IMR-90 (cell line): Measurements from ENCODE around the gene UTRN. TPM values are rescaled to one million over a fixed set of nuclear protein-coding genes. Genes with fewer than 3 reads are reported as not detected.
A peak's percentile ranks its signal among the peaks of the same experiment; 100 is the strongest.

Experiments
- ATAC-seq: fragments of 200-7000 bp; cut with Tn5 transposase; 2 replicates; pipeline ENCODE4 v1.9.1; 2020; ENCODE audit warnings: low read depth, mild to moderate bottlenecking, moderate library complexity
- BruUV-seq: library from RNA; stranded (reverse); fragments of 400-500 nt; replicated peaks from 2 replicates; lab custom pipeline; 2021; lab: Mats Ljungman, UMichigan
- CTCF ChIA-PET: fragments of 300-600 bp; formaldehyde crosslinking; extraction: SDS; loops from one replicate; lab custom pipeline; 2021; ENCODE audit warnings: antibody characterized with exemption; lab: Yijun Ruan, JAX
- POLR2A ChIA-PET: fragments of 300-600 bp; sonication (Branson Sonifier 250); formaldehyde crosslinking; loops from one replicate; lab custom pipeline; 2022; ENCODE audit warnings: antibody characterized with exemption; ENCODE audit not compliant: unreplicated experiment; lab: Charles Lee
- DNase-seq: peaks from one replicate; pipeline ENCODE4 v3.0.0; 2013
- H2AFZ ChIP-seq: replicated peaks from 2 replicates; pipeline ENCODE3; 2013; ENCODE audit warnings: low read length, mild to moderate bottlenecking; ENCODE audit not compliant: poor library complexity
- H2AK5ac ChIP-seq: 2 replicates; pipeline ENCODE4 v1.6.1; 2013; ENCODE audit warnings: low read depth, low read length, inconsistent platforms
- H2AK9ac ChIP-seq: replicated peaks from 2 replicates; pipeline ENCODE3; 2013; ENCODE audit warnings: mild to moderate bottlenecking, low read depth, low read length, moderate library complexity; ENCODE audit not compliant: poor library complexity
- H2BK120ac ChIP-seq: 2 replicates; pipeline ENCODE4 v1.6.1; 2013; ENCODE audit warnings: low read depth, low read length, inconsistent platforms
- H2BK15ac ChIP-seq: 3 replicates; pipeline ENCODE4 v1.6.1; 2013; ENCODE audit warnings: low read depth, low read length, inconsistent platforms
- H2BK20ac ChIP-seq: 2 replicates; pipeline ENCODE4 v1.6.1; 2013; ENCODE audit warnings: low read depth, mild to moderate bottlenecking, inconsistent platforms, low read length, moderate library complexity
- H2BK5ac ChIP-seq: 2 replicates; pipeline ENCODE4 v1.6.1; 2013; ENCODE audit warnings: mild to moderate bottlenecking, low read depth, low read length, inconsistent platforms; ENCODE audit not compliant: poor library complexity, severe bottlenecking
- H3K14ac ChIP-seq: replicated peaks from 2 replicates; pipeline ENCODE4 v1.6.1; 2013; ENCODE audit warnings: low read depth, low read length, inconsistent platforms
- H3K18ac ChIP-seq: 2 replicates; pipeline ENCODE4 v1.6.1; 2013; ENCODE audit warnings: low read depth, low read length, control low read depth
- H3K23ac ChIP-seq: 2 replicates; pipeline ENCODE4 v1.6.1; 2013; ENCODE audit warnings: low read depth, low read length, inconsistent platforms
- H3K27ac ChIP-seq: 2 replicates; pipeline ENCODE4 v1.5.1; 2013; ENCODE audit warnings: mild to moderate bottlenecking, control low read depth, low read length; ENCODE audit not compliant: insufficient read depth
- H3K27me3 ChIP-seq: 2 replicates; pipeline ENCODE4 v1.6.1; 2013; ENCODE audit warnings: low read length; ENCODE audit not compliant: control insufficient read depth, insufficient read depth
- H3K36me3 ChIP-seq: 2 replicates; pipeline ENCODE4 v1.6.1; 2013; ENCODE audit warnings: low read length, mixed read lengths; ENCODE audit not compliant: control insufficient read depth, insufficient read depth
- H3K4ac ChIP-seq: 2 replicates; pipeline ENCODE4 v1.6.1; 2013; ENCODE audit warnings: low read depth, low read length, inconsistent platforms
- H3K4me1 ChIP-seq: 2 replicates; pipeline ENCODE4 v1.6.1; 2013; ENCODE audit warnings: low read length, mixed read lengths; ENCODE audit not compliant: control insufficient read depth, insufficient read depth
- H3K4me2 ChIP-seq: 2 replicates; pipeline ENCODE4 v1.6.1; 2013; ENCODE audit warnings: low read depth, mild to moderate bottlenecking, control low read depth, low read length, moderate library complexity
- H3K4me3 ChIP-seq: 2 replicates; pipeline ENCODE4 v1.5.1; 2013; ENCODE audit warnings: low read depth, mild to moderate bottlenecking, control low read depth, low read length, moderate library complexity; ENCODE audit not compliant: insufficient read depth
- H3K56ac ChIP-seq: 2 replicates; pipeline ENCODE4 v1.6.1; 2013; ENCODE audit warnings: low read length, inconsistent platforms; ENCODE audit not compliant: insufficient read depth; ENCODE audit errors: extremely low read depth
- H3K79me1 ChIP-seq, 2 experiments: 2 replicates each; pipeline ENCODE4 v1.6.1; 2013; ENCODE audit warnings: low read length in 2 of 2, inconsistent platforms in 1 of 2, low read depth in 1 of 2
- H3K9ac ChIP-seq: 2 replicates; pipeline ENCODE4 v1.6.1; 2013; ENCODE audit warnings: low read depth, low read length, control low read depth
- H3K9me1 ChIP-seq: 2 replicates; pipeline ENCODE4 v1.6.1; 2013; ENCODE audit warnings: low read length, inconsistent platforms; ENCODE audit not compliant: insufficient read depth
- H3K9me3 ChIP-seq: 2 replicates; pipeline ENCODE4 v1.6.1; 2013; ENCODE audit warnings: low read length; ENCODE audit not compliant: control insufficient read depth, insufficient read depth
- H4K20me1 ChIP-seq: 2 replicates; pipeline ENCODE4 v1.6.1; 2013; ENCODE audit warnings: low read length, inconsistent platforms; ENCODE audit not compliant: insufficient read depth
- H4K5ac ChIP-seq: 2 replicates; pipeline ENCODE4 v1.6.1; 2013; ENCODE audit warnings: mild to moderate bottlenecking, low read depth, low read length, control low read depth
- H4K8ac ChIP-seq, 2 experiments: 2 replicates each; pipeline ENCODE4 v1.6.1; 2013; ENCODE audit warnings: low read depth in 2 of 2, low read length in 2 of 2, control low read depth in 1 of 2, inconsistent platforms in 1 of 2
- H4K91ac ChIP-seq: 2 replicates; pipeline ENCODE4 v1.6.1; 2013; ENCODE audit warnings: low read depth, low read length, inconsistent platforms; ENCODE audit not compliant: insufficient read depth
- CEBPB ChIP-seq: IDR thresholded peaks from 2 replicates; pipeline ENCODE4 v1.6.1; 2012; ENCODE audit warnings: low read depth, low read length, improper control_type of control experiment
- CHD1 ChIP-seq: IDR thresholded peaks from 2 replicates; pipeline ENCODE4 v1.6.1; 2012; ENCODE audit warnings: low read depth, low read length, improper control_type of control experiment
- FOS ChIP-seq: fragments of 150-350 bp; IDR thresholded peaks from 2 replicates; pipeline ENCODE4 v1.6.1; 2016; ENCODE audit warnings: low read depth, low read length
- MAFK ChIP-seq: IDR thresholded peaks from 2 replicates; pipeline ENCODE4 v1.6.1; 2012; ENCODE audit warnings: low read depth, low read length, improper control_type of control experiment
- MAZ ChIP-seq: IDR thresholded peaks from 2 replicates; pipeline ENCODE4 v1.6.1; 2012; ENCODE audit warnings: low read depth, mild to moderate bottlenecking, low read length, improper control_type of control experiment, moderate library complexity, borderline replicate concordance
- MXI1 ChIP-seq: IDR thresholded peaks from 2 replicates; pipeline ENCODE4 v1.6.1; 2012; ENCODE audit warnings: low read depth, mild to moderate bottlenecking, low read length, moderate library complexity, borderline replicate concordance
- NFE2L2 ChIP-seq: fragments of 150-350 bp; IDR thresholded peaks from 2 replicates; pipeline ENCODE4 v1.6.1; 2016; ENCODE audit warnings: low read depth, mild to moderate bottlenecking, low read length
- POLR2A ChIP-seq: IDR thresholded peaks from 2 replicates; pipeline ENCODE4 v1.6.1; 2012; ENCODE audit warnings: mild to moderate bottlenecking, low read depth, low read length
- RAD21 ChIP-seq: IDR thresholded peaks from 2 replicates; pipeline ENCODE4 v1.6.1; 2012; ENCODE audit warnings: low read length, improper control_type of control experiment
- RCOR1 ChIP-seq: IDR thresholded peaks from 2 replicates; pipeline ENCODE4 v1.6.1; 2012; ENCODE audit warnings: mild to moderate bottlenecking, low read length, improper control_type of control experiment; ENCODE audit not compliant: insufficient replicate concordance
- RFX5 ChIP-seq: IDR thresholded peaks from 2 replicates; pipeline ENCODE4 v1.8.0; 2012; ENCODE audit warnings: low read depth, mild to moderate bottlenecking, low read length, moderate library complexity
- SMC3 ChIP-seq: fragments of 150-350 bp; IDR thresholded peaks from 2 replicates; pipeline ENCODE4 v1.6.1; 2016; ENCODE audit warnings: low read depth, mild to moderate bottlenecking, antibody characterized with exemption, low read length, moderate library complexity
- WGBS, 2 experiments: methylation state at CpG; one replicate each; pipeline versions ENCODE4 v1.1.5 to v1.1.7; 2013; ENCODE audit warnings: missing lambda C conversion rate in 2 of 2; ENCODE audit not compliant: insufficient read length in 1 of 2; ENCODE audit errors: extremely low coverage in 2 of 2; 5-methylcytosine and 5-hydroxymethylcytosine counted together
- dilution Hi-C: fragments of 300-500 bp; cut with HindIII; formaldehyde crosslinking; loops from one replicate; pipeline ENCODE4 v1.14.3; 2018; ENCODE audit warnings: low sequenced_read_pairs; ENCODE audit not compliant: unreplicated experiment
- in situ Hi-C: fragments of 300-500 bp; cut with MboI; formaldehyde crosslinking; loops from 3 replicates; pipeline ENCODE4 v1.14.3; 2019; ENCODE audit warnings: low sequenced_read_pairs, inconsistent platforms, mixed read lengths
- intact Hi-C: fragments of 100-400 bp; cut with micrococcal nuclease; formaldehyde crosslinking; loops from 2 replicates; pipeline ENCODE4 v1.10.0; 2022
- polyA plus RNA-seq, 3 experiments: library from polyadenylated mRNA; depleted of rRNA; stranded (reverse); fragments of >200 nt; gene quantifications; 2 replicates each; pipeline ENCODE4 v1.2.3, GENCODE V29; 2012; ENCODE audit warnings: low replicate concordance in 1 of 3
- total RNA-seq: library from RNA; depleted of rRNA; stranded (reverse); fragments of >200 nt; gene quantifications from 2 replicates; pipeline ENCODE4 v1.2.3, GENCODE V29; 2012
- TF ChIP-seq, protein P1 (sequence below): fragments of 150-350 bp; IDR thresholded peaks from 2 replicates; pipeline ENCODE4 v1.6.1; 2017; ENCODE audit warnings: mild to moderate bottlenecking, antibody characterized with exemption, low read length, low read depth
- TF ChIP-seq, protein P2 (sequence below): fragments of 150-350 bp; IDR thresholded peaks from 2 replicates; pipeline ENCODE4 v1.6.1; 2016; ENCODE audit warnings: low read depth, mild to moderate bottlenecking, low read length, moderate library complexity, borderline replicate concordance

Gene UTRN
- total and polyA plus RNA-seq, 2 of the 4 experiments (the other 2 are of a cell fraction): 17.3 to 83.5 TPM

DNA sequence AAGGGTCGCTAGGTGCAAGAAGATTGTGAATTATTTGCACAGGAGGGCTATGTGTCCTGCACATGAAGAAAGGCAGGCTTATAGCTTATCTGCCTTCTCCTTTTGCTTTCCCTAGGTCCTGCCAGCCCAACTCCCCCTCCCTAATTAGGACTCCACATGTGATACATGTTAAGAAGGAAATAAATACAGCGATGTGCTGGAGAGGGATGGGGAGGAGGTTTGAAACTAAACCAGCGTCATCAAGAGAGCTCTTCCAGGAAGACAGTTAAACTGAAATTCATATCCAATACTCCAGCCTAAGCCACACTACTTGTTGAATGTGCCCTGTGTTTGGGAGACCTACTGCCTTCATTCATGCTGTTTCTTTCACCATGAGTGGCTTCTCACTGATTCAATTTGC is 34.9 kb upstream of the UTRN start:
- no peak overlapping the region for H4K5ac ChIP-seq
- H4K20me1 ChIP-seq: no peaks in the 10 kb centered on the region
- H3K4me2 ChIP-seq: no peak overlapping the region
- peak overlapping the region; percentile 45 for H2AK5ac ChIP-seq
- H2BK5ac ChIP-seq: no peak overlapping the region
- BruUV-seq: no TSS peak
- ATAC-seq: no peak
- H3K36me3 ChIP-seq: no peaks in the 10 kb centered on the region
- H2BK120ac ChIP-seq: peak overlapping the region; percentile 42; the same call in 1 of the 2 replicates
- 0 out of 2 replicates have a peak, but pooled peaks cover 3% of the 10 kb centered on the region for H3K9me1 ChIP-seq
- no peak overlapping the region for H3K9ac ChIP-seq
- DNase-seq: no peak
- peak overlapping the region; percentile 22; the same call in 1 of the 2 replicates for H3K14ac ChIP-seq
- H3K23ac ChIP-seq: no peak overlapping the region
- WGBS, 2 experiments: no CpG with 5 or more reads among the region's 3 CpGs
- TF ChIP-seq CEBPB (no peak), RFX5 (no peak), FOS (no peak), NFE2L2 (no peak), RAD21 (no peak), MAZ (no peak), CHD1 (no peak), MXI1 (no peak), MAFK (no peak), POLR2A (no peak), RCOR1 (no peak), SMC3 (no peak)
- TF ChIP-seq, protein P1, sequence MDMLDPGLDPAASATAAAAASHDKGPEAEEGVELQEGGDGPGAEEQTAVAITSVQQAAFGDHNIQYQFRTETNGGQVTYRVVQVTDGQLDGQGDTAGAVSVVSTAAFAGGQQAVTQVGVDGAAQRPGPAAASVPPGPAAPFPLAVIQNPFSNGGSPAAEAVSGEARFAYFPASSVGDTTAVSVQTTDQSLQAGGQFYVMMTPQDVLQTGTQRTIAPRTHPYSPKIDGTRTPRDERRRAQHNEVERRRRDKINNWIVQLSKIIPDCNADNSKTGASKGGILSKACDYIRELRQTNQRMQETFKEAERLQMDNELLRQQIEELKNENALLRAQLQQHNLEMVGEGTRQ: no peak
- TF ChIP-seq, protein P2, sequence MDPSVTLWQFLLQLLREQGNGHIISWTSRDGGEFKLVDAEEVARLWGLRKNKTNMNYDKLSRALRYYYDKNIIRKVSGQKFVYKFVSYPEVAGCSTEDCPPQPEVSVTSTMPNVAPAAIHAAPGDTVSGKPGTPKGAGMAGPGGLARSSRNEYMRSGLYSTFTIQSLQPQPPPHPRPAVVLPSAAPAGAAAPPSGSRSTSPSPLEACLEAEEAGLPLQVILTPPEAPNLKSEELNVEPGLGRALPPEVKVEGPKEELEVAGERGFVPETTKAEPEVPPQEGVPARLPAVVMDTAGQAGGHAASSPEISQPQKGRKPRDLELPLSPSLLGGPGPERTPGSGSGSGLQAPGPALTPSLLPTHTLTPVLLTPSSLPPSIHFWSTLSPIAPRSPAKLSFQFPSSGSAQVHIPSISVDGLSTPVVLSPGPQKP: no peak
- H3K4me1 ChIP-seq: peaks cover 6% of the 10 kb centered on the region; the same call in 1 of the 2 replicates
- intact Hi-C loops: no loop called here
- no peak overlapping the region for H3K27ac ChIP-seq
- CTCF ChIA-PET: no interaction called here
- H4K8ac ChIP-seq: no peak overlapping the region
- H2BK20ac ChIP-seq: no peak overlapping the region
- no peak overlapping the region for H3K56ac ChIP-seq
- peak overlapping the region; percentile 8; the same call in 1 of the 2 replicates for H3K4ac ChIP-seq
- no peak overlapping the region for H3K4me3 ChIP-seq
- H2BK15ac ChIP-seq: no peak overlapping the region
- POLR2A ChIA-PET: no interaction called here
- H3K18ac ChIP-seq: no peak overlapping the region
- dilution Hi-C loops: no loop called here
- in situ Hi-C loops: no loop called here
- H3K9me3 ChIP-seq: peaks cover 8% of the 10 kb centered on the region
- H2AK9ac ChIP-seq: no peak overlapping the region
- no peak overlapping the region; the same call in 1 of the 2 replicates for H4K91ac ChIP-seq
- H2AFZ ChIP-seq: no peak overlapping the region
- no peaks in the 10 kb centered on the region for H3K79me1 ChIP-seq
- H3K27me3 ChIP-seq: peaks cover 1% of the 10 kb centered on the region; the same call in 1 of the 2 replicates
